Measurements from ENCODE around the gene CAP2.

Gene CAP2

GRCh38 chr6:17478223-17478907 lies 85.0 kb downstream of the CAP2 start:
- no peak for DNase-seq

DNA sequence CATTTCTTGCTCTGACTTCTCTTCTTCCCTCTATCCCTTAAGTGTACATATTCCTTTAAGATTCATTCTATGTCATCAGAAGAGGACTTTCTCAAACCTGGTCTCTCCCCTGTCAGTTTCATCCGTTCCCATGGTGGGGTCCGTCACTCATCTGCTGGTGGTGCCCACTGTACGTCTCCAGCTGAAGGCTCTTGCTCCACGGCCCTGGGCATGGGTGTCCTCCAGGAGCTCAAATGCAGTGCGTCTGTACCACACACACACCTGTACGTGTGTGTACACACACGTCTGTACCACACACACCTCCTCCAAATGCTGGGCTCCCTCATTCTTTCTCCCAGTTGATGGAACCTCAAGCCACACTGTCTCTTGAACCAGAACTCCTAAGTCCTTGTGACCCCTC lies 85.6 kb downstream of the CAP2 start:
- no peak for DNase-seq

- no peak for DNase-seq
Measured at GRCh38 chr6:17480476-17480875, 87.1 kb downstream of the CAP2 start.

- no peak for DNase-seq
Measured at GRCh38 chr6:17482711-17483110, 89.3 kb downstream of the CAP2 start.

- peak in 1 of 2 experiments; percentile 59 for DNase-seq
Measured at GRCh38 chr6:17483391-17484016, 90.1 kb downstream of the CAP2 start.

DNA sequence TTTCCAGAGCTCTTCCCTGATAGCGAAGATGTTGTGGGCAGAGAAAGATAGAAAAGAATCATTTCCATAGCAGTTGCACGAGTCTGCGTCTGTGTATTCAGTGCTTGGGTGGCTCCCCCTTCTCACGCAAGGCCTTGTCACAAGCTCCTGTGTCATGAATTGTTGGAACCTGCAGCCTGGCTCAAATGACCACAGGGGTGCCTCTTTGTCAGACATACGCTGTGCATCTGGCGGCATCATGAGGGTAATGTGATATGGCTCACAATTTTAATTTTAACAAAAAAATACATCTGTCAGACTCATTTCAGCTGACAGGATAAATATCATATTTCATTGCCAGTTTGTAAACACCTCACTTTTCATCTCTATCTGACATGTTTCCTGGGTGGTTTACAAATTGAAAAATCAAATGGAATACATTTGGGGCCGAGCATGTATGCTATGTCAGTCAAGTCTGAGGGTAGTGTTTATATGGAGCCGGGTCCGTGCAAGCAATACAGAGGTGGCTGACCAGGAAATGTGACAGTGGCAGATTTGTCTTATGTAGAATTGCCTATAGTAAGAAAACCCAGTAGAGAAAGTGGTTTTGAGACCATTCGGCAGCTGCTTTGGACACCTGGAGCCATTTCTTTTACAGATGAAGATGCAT lies 90.9 kb downstream of the CAP2 start:
- peak; percentile 74 to 86 for DNase-seq

GRCh38 chr6:17485181-17485580 lies 91.8 kb downstream of the CAP2 start:
- DNase-seq: no peak

DNA sequence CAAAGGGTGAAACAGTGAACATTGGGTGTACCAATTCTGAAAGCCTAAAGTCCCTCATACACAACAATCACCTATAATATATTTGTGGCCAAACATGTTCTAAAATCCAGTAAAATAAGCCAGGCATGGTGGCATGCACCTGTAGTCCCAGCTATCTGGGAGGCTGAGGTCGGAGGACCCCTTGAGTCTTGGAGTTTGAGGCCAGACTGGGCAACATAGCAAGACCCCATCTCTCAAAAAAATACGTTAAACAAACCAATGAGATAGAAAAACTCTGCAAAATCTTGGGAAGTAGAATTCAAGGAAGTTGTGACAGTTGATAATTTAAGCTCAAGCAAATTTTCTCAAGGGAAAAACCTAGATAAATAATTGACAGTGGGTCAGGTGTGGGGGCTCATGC lies 92.6 kb downstream of the CAP2 start:
- DNase-seq: no peak

DNA sequence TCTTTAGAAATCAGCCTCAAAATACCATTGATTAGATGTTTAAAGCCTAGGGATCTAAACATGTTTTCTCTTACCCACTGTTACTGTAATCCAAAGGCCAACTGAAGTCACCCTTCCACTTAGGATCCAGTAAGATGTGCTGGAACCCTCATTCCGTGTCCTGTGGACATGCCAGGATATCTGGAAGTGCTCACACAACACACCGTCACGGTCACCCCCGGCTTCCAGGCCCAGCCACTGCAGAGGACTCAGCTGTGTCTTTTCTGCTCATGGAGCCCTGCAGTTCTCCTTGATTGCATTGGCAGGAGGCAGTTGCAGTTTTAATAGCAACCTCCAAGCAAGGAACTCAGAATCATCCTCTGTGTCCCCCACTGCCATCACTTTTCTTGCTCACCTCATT lies 93.3 kb downstream of the CAP2 start:
- DNase-seq: no peak

- DNase-seq: no peak
Measured at GRCh38 chr6:17490724-17491123, 97.3 kb downstream of the CAP2 start.

DNA sequence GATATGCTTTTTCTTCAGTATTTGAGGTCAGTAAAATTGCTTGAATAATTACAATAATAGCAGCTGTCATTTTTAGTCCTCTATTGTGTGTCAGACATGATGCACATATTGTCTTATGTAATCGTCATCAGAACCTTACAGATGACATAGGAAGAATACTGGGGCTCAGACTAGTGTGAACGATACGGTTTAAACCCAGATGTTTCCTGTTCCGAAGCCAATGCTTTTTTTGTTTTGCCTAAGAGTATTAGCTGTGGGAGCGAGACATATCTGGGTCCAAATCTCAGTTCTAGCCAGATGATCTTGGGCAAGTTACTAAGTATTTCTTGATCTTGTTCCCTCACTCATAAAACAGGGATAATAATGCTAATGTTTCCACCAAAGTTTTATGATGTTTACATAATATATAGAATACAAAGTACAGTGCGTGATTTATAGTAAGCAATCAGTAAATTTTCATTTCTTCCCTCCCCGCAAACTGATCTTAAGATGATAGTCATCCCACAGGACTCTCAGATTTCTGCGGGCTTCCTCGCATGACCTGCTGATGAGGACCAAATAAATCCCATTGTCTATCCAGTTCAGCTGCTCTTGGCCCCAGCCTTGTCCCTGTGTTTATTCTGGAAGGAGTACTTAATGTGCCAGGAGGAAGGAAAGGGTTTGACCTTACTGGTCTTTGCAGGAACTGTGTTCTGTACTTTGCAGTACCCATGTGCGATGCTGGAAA lies 98.2 kb downstream of the CAP2 start:
- no peak for DNase-seq

DNA sequence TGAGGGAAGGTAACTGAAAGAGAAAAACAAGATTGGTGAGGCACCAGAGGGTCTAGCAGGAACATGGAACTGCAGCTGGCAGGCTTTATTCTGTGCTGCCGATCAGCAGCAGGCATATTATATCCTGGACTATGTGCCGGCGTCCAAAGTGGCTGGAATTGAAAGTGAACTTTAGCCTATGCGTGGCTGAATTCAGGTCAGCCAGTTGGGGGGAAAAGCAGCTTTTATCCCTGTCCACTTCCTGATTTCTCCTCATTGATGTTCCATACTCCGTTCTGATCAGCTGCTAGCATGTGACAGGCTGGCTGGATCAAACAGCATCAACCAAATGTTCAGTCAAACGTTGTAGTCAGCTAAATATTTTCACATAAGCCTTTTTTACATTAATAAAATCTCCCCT lies 99.0 kb downstream of the CAP2 start:
- no peak for DNase-seq

DNA sequence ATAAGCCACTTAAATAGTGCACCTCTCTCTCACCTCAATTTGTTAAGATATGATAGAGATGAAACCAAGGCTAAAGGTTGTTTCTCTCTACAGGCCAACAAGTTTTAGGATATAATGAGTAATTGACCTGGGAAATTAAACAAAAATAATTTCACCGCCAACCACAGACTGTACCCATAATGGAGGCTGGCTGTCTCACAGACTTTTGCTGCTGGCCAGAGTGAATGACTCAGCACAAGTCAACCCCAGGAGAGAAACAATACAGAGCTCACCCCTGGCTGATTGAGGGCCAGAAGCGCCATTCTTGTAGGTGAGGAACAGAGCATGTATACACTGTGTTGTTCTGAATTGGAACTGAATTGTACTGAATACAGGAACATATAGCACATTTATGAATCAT lies 99.9 kb downstream of the CAP2 start:
- no peak for DNase-seq

DNA sequence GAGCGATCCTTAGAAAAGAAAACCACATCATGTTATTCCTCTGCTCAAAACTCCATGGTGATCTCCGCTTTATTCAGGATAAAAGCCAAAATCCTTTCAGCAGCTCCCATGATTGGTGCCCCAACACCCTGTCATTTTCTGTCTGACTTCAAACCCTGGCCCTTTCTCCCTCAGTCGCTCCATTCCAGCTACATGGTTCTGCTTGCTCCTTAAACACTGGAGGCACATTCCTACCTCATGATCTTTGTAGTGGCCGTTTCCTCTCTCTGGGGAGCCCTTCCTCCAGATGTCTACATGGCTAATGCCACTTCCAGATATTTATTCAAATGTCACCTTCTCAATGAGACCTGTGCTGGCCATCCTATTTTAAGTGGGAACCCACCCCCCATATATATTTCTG lies 100.8 kb downstream of the CAP2 start:
- DNase-seq: no peak

DNA sequence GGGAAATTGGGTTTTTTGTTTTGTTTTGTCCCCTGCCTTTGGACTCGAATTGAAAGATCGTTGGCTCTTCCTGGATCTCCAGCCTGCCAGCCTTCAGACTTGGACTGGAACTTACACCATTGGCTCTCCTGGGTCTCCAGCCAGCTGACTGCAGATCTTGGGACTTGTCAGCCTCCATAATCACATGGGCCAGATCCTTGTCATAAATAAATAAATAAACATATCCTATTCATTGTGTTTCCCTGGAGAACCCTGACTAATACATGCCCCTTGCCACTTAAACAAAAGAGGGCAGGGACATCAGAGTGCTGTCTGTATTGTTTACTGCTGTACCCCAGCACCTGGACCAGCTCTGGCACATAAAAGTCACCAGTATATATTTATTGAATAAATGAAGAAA lies 101.5 kb downstream of the CAP2 start:
- DNase-seq: no peak

GRCh38 chr6:17497535-17498095 lies 104.2 kb downstream of the CAP2 start:
- DNase-seq: no peak

GRCh38 chr6:17501442-17501841 lies 108.0 kb downstream of the CAP2 start:
- DNase-seq: no peak

- DNase-seq: no peak
Measured at GRCh38 chr6:17501982-17502704, 108.7 kb downstream of the CAP2 start.

- DNase-seq: no peak
Measured at GRCh38 chr6:17503051-17503450, 109.7 kb downstream of the CAP2 start.

DNA sequence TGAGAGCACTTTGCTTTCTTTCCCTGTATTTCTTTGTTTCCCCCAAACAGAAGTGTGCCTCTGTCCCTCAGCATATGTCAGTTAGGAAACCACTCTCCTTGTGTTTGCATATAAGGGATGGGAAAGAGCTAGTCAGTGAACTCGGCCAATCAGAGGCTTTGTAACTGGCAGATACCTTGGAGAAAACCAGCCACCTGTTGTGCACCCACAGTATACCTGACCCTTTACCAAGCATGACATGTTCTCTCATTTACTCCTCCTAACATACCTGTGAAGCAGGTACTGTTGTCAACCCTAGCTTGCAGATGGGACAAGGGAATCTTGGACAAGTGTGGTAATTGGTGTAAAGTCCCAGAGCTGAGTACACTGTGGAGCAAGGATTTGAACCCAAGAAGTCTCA lies 110.6 kb downstream of the CAP2 start:
- DNase-seq: peak; percentile 8 to 27

- no peak for DNase-seq
Measured at GRCh38 chr6:17505062-17505476, 111.7 kb downstream of the CAP2 start.

DNA sequence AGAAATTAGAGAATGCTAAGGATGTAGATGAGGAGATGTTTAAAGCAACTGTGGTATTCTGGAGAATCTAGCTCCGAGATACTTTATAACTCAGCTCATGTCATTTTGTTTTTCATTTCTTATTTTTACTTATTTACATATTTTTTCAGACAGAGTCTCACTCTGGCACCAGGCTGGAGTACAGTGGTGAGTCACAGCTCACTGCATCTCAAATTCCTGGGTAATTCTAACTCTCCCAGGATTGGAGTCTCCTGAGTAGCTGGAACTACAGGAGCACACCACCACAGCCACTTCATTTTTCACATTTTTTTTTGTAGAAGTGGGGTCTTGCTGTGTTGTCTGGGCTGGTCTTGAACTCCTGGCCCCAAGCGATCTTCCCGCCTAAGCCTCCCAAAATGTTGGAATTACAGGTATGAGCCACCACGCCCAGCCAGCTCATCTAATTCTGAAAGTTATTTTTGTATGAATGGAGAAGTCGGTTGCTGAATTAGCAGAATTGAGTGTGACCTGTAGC lies 112.4 kb downstream of the CAP2 start:
- no peak for DNase-seq
